GM12892 (cell line): ENCODE results near the gene MAP2K3.
"Not testable (repeated sequence)": the region's sequence is repeated elsewhere in the genome, so short reads cannot be mapped to it uniquely, and the experiment has no call there.

Experiments
- DNase-seq: peaks from one replicate; pipeline ENCODE4 v3.0.0; 2011; ENCODE audit not compliant: insufficient read length
- FAIRE-seq: peaks from 2 replicates; lab custom pipeline; 2011; peaks lifted over from hg19 to GRCh38; lab: Jason Lieb, UNC
- POLR2A ChIP-seq: IDR thresholded peaks from 2 replicates; pipeline ENCODE4 v1.6.1; 2011; ENCODE audit warnings: low read depth, low read length, control low read depth
- POLR2AphosphoS5 ChIP-seq: IDR thresholded peaks from 2 replicates; pipeline ENCODE4 v1.6.1; 2011; ENCODE audit warnings: low read depth, low read length, control low read depth
- TAF1 ChIP-seq: IDR thresholded peaks from 2 replicates; pipeline ENCODE4 v1.6.1; 2011; ENCODE audit warnings: low read depth, mild to moderate bottlenecking, control low read depth, low read length, borderline replicate concordance

Gene MAP2K3

GRCh38 chr17:21349358-21350050 lies 65.0 kb downstream of the MAP2K3 start:
- not testable (repeated sequence) for FAIRE-seq, DNase-seq

- not testable (repeated sequence) for FAIRE-seq
Measured at GRCh38 chr17:21350495-21350894, 66.0 kb downstream of the MAP2K3 start.

GRCh38 chr17:21351366-21352065 lies 67.0 kb downstream of the MAP2K3 start:
- no peak for FAIRE-seq
- TF ChIP-seq POLR2A: no peak

More at GRCh38 chr17:21350495-21350894, 66.0 kb downstream of the MAP2K3 start:
- DNase-seq: not testable (repeated sequence)

DNA sequence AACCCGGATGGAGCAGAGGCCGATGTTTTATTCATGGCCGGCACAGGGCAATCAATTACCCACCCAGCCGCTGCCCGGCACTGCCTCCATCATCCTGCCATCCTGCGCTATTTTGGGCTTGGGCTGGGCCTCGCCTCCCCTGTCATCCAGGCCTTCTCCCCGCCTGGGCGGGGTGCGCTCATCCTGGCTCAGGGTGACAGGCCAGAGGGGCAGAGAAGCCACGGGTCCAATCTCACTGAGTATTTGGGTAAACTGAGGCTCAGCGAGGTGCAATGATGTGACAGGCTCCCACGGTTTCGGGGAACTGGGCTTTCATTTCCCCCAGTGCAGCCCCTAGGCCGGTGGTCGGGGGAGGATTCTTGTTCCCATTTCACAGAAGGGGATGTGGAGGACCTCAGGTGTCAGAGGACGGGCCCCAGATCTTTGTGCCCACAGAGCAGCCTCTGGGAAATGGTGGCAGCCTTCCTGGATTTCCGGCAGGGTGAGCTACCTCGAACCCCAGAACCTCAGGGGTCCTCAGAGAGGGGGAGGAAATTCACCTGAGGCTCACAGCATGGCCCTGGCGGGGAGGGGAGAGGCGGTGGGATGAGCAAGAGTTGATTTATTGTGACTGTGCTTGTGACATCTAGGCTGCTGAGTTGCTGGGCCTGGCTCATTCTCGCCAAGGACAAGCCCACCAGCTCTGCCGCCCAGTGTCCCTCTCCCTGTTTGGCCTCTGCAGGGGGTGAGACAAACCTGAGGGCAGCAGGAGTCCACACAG lies 67.9 kb downstream of the MAP2K3 start:
- TF ChIP-seq POLR2AphosphoS5: no peak
- no peak for TF ChIP-seq POLR2A
- TF ChIP-seq TAF1: no peak
- FAIRE-seq (no peak), DNase-seq (no peak)

More at GRCh38 chr17:21351366-21352065, 67.0 kb downstream of the MAP2K3 start:
- no peak for DNase-seq

DNA sequence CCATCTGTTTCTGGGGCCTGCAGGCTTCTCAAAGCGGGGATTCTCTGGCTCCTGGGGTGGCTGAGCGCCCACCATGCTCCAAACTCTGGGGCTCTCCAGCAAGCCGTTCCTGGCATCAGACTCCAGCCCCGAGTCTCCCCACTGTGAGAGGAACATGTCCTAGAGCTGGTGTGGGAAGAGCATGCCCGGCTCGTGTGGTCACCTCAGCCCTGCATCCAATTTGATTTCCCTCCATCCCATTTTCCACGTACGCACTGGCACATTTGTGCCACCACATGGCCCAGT lies 68.4 kb downstream of the MAP2K3 start:
- no peak for TF ChIP-seq TAF1
- TF ChIP-seq POLR2AphosphoS5: no peak
- no peak for TF ChIP-seq POLR2A
- FAIRE-seq: no peak
- no peak for DNase-seq

GRCh38 chr17:21353326-21354010 lies 69.0 kb downstream of the MAP2K3 start:
- TF ChIP-seq POLR2A: no peak
- TF ChIP-seq POLR2AphosphoS5: no peak
- TF ChIP-seq TAF1: no peak
- DNase-seq (no peak), FAIRE-seq (no peak)

DNA sequence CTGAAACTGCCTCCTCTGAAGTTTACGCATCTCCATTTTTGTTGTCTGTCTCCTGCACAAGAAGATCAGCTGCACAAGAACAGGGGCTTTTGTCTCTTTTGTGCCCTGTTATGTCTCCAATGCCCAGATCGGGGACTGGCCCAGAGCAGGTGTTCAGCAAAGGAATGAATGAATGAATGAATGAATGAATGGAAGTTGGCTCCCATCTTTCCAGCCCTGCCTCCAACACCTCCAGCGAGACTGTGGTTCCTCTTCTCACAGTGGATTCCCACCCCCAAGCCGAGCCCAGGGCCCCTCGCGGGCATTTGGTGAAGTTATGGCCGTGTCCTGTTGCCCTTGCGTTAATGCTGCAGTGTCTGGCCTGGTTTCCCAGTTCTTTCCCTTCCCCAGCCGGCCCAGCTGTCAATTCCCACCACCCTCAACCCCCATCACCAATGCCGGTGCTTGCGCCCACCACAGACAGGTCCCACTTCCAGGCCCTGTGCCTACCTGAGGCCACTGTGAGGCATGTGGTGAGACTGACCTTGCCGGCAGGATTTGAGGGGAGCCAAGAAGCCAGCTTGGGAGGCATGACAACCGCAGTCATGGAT lies 70.4 kb downstream of the MAP2K3 start:
- TF ChIP-seq POLR2A: no peak
- TF ChIP-seq POLR2AphosphoS5: no peak
- TF ChIP-seq TAF1: no peak
- no peak for DNase-seq
- no peak for FAIRE-seq

DNA sequence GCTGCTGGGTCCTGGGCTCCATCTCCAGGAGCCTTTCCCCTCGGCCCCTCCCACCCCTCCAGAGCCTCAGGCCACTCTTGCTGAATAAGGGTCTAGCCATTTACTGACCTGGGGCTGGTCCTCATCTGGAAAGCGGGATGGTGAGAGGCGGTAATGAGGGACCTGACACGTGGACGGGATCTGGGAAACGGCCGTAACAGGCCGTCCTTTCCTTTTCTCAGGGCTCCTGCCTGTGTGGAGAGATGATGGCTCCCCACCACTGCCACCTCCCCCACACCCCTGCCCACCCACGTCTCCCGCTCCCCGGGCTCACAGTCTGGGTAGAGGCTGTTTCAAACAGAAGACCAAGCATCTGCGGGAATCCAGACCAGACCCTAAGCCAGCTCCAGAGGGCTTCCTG lies 71.1 kb downstream of the MAP2K3 start:
- no peak for TF ChIP-seq TAF1
- no peak for TF ChIP-seq POLR2AphosphoS5
- TF ChIP-seq POLR2A: no peak
- DNase-seq: no peak
- no peak for FAIRE-seq

DNA sequence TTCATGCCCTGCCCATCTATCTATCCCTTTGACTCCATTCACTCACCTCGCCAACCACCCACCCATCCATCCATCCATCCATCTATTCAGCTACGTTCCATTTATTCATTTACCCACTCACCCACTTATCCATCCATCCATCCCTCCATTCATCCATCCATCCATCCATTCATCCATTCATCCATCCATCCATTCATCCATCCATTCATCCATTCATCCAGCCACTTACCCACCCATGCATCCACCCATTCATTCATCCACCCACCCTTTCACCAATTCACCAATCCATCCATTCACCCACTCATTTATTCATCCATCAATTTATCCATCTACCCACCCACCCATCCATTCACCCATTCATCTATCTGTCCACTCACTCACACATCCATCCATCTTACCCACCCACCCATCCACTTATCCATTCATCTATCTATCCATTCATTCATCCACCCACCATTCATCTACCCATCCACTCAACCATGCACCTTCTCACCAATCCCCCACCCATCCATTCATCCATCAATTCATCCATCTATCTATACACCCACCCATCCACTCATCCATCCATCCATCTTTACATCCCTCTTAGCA lies 72.1 kb downstream of the MAP2K3 start:
- DNase-seq: no peak
- no peak for FAIRE-seq
- TF ChIP-seq POLR2AphosphoS5: no peak
- no peak for TF ChIP-seq TAF1

DNA sequence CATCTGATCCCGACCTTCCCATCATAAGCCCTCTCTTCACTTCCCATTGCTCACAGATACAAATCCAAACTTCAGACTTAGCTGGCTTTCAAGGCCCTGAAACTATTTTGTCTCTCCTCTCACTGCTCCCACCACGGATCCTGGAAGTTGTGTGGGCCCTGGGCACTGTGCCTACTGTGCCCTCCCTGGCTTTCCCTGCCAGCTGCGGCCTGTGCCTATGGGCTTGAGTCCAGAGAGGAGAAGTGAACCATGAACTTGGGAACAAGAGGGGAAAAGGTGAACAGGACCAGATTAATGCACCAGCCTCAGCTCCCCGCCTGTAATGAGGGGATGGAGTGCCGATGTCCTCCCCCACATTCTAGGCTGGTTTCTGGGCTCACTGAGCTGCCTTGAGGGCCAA lies 72.8 kb downstream of the MAP2K3 start:
- DNase-seq: no peak
- no peak for FAIRE-seq
- TF ChIP-seq POLR2A (no peak), TAF1 (no peak)
